Osteocyte (in vitro differentiated cells): Measurements from ENCODE around the gene PIP5K1B. TPM values are rescaled to one million over a fixed set of nuclear protein-coding genes. Genes with fewer than 3 reads are reported as not detected.

Experiments used
- DNase-seq: peaks from one replicate; pipeline ENCODE4 v3.0.0; 2021; ENCODE audit warnings: mixed read lengths; ENCODE audit not compliant: unreplicated experiment; ENCODE audit errors: extremely low spot score
- H3K27ac Mint-ChIP-seq: one replicate; pipeline ENCODE4 v1.8.0; 2021; ENCODE audit warnings: mild to moderate bottlenecking, mixed read lengths; ENCODE audit not compliant: unreplicated experiment
- H3K27me3 Mint-ChIP-seq: one replicate; pipeline ENCODE4 v1.8.0; 2021; ENCODE audit warnings: mixed read lengths; ENCODE audit not compliant: unreplicated experiment
- H3K36me3 Mint-ChIP-seq: one replicate; pipeline ENCODE4 v1.8.0; 2021; ENCODE audit warnings: mixed read lengths; ENCODE audit not compliant: unreplicated experiment
- H3K4me1 Mint-ChIP-seq: one replicate; pipeline ENCODE4 v1.8.0; 2021; ENCODE audit warnings: mixed read lengths; ENCODE audit not compliant: unreplicated experiment
- H3K4me3 Mint-ChIP-seq: one replicate; pipeline ENCODE4 v1.8.0; 2021; ENCODE audit warnings: mild to moderate bottlenecking, moderate library complexity, mixed read lengths; ENCODE audit not compliant: unreplicated experiment
- H3K9me3 Mint-ChIP-seq: one replicate; pipeline ENCODE4 v1.8.0; 2021; ENCODE audit warnings: mixed read lengths; ENCODE audit not compliant: unreplicated experiment
- total RNA-seq: library from RNA; stranded (reverse); gene quantifications from 2 replicates; pipeline ENCODE4 v1.2.1, GENCODE V29; 2021
- TF ChIP-seq, protein P1 (sequence below): fragments of 200-600 bp; sonication (generic); IDR thresholded peaks from 2 replicates; pipeline ENCODE4 v1.5.0; 2021; ENCODE audit warnings: antibody characterized with exemption, mild to moderate bottlenecking, moderate library complexity

PIP5K1B gene
- total RNA-seq, 1 donor from 2014 or later, result not detected

DNA sequence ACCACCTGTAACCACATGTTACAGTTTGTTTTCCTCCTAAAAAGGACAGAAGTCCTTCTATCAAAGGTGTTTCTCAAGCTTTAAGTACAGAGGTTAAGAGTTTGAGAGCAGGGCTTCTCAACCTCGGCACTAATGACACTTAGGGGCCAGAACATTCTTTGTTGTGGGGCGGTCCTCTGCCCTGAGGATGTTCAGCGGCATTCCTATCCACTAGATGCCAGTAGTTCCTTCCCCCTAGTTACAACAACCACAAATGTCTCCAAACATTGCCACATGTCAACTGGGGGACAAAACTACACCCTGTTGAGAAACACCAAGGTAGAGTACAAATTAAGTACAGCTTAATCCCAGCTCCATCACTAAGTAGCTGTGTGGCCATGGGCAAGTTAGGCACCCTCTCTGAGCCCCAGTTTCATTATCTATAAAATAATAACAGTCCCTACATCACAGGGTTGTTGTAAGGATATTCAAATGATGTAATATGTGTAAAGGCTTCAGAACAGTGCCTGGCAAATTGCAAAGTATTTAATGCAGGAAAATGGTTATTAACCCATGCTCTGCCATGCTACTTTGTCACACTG is 44.6 kb downstream of the PIP5K1B start:
- Mint-ChIP-seq H3K27me3 (peaks cover 7% of the 10 kb centered on the region), H3K27ac (no peak overlapping the region)
- no peak for DNase-seq

DNA sequence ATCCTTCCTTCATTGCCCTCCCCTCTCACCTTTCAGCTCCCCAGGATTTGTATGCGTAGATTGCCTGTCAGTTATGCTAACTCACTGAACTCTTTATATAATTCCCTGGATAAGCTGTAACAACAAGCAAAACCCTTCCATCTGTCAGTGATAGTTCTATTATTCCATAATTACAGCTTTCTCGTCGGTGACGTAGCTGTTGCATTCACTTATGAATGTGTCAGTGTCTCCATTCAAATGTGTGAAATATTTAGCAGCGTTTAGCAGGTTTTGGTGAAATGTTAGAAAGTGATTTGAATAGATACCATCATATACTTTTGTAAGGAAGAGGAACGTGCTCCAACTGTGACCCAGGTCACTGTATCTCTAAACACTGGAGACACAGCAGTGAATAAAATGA is 45.2 kb downstream of the PIP5K1B start:
- H3K4me1 Mint-ChIP-seq, result no peaks in the 10 kb centered on the region
- H3K27ac Mint-ChIP-seq, result no peak overlapping the region
- no peak for DNase-seq
- TF ChIP-seq, protein P1, sequence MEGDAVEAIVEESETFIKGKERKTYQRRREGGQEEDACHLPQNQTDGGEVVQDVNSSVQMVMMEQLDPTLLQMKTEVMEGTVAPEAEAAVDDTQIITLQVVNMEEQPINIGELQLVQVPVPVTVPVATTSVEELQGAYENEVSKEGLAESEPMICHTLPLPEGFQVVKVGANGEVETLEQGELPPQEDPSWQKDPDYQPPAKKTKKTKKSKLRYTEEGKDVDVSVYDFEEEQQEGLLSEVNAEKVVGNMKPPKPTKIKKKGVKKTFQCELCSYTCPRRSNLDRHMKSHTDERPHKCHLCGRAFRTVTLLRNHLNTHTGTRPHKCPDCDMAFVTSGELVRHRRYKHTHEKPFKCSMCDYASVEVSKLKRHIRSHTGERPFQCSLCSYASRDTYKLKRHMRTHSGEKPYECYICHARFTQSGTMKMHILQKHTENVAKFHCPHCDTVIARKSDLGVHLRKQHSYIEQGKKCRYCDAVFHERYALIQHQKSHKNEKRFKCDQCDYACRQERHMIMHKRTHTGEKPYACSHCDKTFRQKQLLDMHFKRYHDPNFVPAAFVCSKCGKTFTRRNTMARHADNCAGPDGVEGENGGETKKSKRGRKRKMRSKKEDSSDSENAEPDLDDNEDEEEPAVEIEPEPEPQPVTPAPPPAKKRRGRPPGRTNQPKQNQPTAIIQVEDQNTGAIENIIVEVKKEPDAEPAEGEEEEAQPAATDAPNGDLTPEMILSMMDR, result no peak
- H3K4me3 Mint-ChIP-seq, result no peak overlapping the region
- no peaks in the 10 kb centered on the region for H3K36me3 Mint-ChIP-seq
- H3K27me3 Mint-ChIP-seq, result peaks cover 7% of the 10 kb centered on the region
- no peaks in the 10 kb centered on the region for H3K9me3 Mint-ChIP-seq

More for the DNA sequence above, 44.6 kb downstream of the PIP5K1B start:
- no peak overlapping the region for H3K4me3 Mint-ChIP-seq
- no peaks in the 10 kb centered on the region for H3K4me1 Mint-ChIP-seq
- TF ChIP-seq, protein P1, result no peak
- no peaks in the 10 kb centered on the region for H3K9me3 Mint-ChIP-seq
- H3K36me3 Mint-ChIP-seq, result no peaks in the 10 kb centered on the region

DNA sequence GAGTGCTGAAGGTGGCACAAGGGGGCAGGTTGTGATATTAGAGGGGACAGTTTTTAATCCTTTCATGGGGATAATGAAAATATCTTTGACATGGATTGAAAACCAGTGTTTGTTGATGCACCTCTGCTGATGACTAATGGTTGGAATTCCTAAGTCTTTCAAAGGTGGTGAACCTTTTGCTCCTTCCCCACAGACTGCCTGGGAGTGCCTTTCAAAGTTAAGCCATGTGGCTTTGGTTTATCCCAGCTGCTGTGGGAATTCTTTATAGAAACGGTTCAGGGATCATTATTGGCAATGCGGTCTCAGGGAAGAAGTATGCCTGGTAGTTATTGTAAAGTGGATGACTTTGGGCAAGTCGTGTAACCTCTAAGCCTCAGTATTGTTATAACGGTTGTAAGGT is 45.7 kb downstream of the PIP5K1B start:
- no peak for DNase-seq
- H3K36me3 Mint-ChIP-seq, result no peaks in the 10 kb centered on the region
- no peaks in the 10 kb centered on the region for H3K9me3 Mint-ChIP-seq

DNA sequence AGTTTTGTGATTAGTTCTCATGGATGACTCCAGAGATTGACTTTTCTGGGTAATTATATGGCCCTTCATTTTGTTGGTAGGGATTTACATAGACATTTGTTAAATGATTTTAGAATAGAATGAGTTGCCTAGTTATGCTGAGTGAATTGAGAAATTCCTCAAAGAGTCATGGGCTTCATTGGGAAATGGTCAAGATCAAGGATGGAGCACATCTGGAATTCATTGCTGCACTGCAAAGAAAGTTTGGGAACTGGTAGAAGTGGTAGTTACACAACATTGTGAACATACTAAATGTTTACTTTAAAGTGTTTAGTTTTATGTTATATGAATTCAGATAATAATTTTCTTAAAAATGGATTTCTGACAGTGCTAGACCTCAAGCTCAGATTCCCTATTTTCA is 46.5 kb downstream of the PIP5K1B start:
- Mint-ChIP-seq H3K36me3 (no peaks in the 10 kb centered on the region), H3K9me3 (no peaks in the 10 kb centered on the region), H3K27me3 (peaks cover 9% of the 10 kb centered on the region), H3K4me1 (no peaks in the 10 kb centered on the region), H3K4me3 (no peak overlapping the region), H3K27ac (no peak overlapping the region)
- DNase-seq, result no peak
- TF ChIP-seq, protein P1, result no peak

More for the DNA sequence above, 45.7 kb downstream of the PIP5K1B start:
- Mint-ChIP-seq H3K4me1 (no peaks in the 10 kb centered on the region), H3K4me3 (no peak overlapping the region), H3K27me3 (peaks cover 7% of the 10 kb centered on the region), H3K27ac (no peak overlapping the region)
- TF ChIP-seq, protein P1, result no peak

DNA sequence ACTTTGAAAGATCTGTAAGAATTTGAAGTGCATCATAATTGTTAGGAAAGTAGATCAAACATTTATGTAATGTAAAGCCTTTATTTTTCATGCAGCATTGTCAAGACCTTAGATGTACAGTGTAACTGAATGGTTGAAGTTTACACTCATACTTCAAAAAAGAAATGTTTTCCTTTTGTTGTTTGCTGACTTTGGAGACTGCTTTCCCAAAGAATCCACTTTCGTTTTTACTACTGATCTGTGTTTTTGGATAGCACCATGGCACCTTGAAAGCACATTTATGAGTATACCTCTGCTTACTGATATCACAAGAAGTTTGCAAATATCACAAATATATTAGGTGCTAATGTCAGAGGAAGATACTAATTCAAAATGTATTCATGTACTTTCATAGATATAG is 50.0 kb downstream of the PIP5K1B start:
- Mint-ChIP-seq H3K36me3 (no peaks in the 10 kb centered on the region), H3K4me3 (no peak overlapping the region), H3K27ac (no peak overlapping the region), H3K9me3 (no peaks in the 10 kb centered on the region), H3K4me1 (no peaks in the 10 kb centered on the region), H3K27me3 (peaks cover 21% of the 10 kb centered on the region)
- TF ChIP-seq, protein P1, result no peak
- no peak for DNase-seq
